Measurements from ENCODE around the gene GINS1. TPM values are rescaled to one million over a fixed set of nuclear protein-coding genes. Genes with fewer than 3 reads are reported as not detected.

The GINS1 gene
- total and polyA plus RNA-seq, 2 of the 13 experiments (the other 11 are each of a cell fraction or from before 2014, with no cell fraction given), result 14.6 to 59.9 TPM

GRCh38 chr20:25481918-25482253, 74.4 kb downstream of the GINS1 start (continued):
- TF ChIP-seq ZNF318 (CRISPR knock-in tag; IDR thresholded peaks at IDR 0.05) (no peak), GZF1 (CRISPR knock-in tag; IDR thresholded peaks at IDR 0.05) (no peak), MLLT10 (CRISPR knock-in tag; IDR thresholded peaks at IDR 0.05) (no peak), MYC (CRISPR knock-in tag; IDR thresholded peaks at IDR 0.05; ENCODE audit: borderline replicate concordance) (peak; percentile 27; the same call in 1 of the 2 replicates), CREM (IDR thresholded peaks at IDR 0.05) (no peak), CREM (CRISPR knock-in tag; IDR thresholded peaks at IDR 0.05) (no peak), NFKB2 (CRISPR knock-in tag; IDR thresholded peaks at IDR 0.05; ENCODE audit: borderline replicate concordance) (0 out of 2 replicates have a peak, but pooled peaks have one; percentile 8), ATRX (CRISPR knock-in tag; IDR thresholded peaks at IDR 0.05; ENCODE audit: borderline replicate concordance) (no peak), SYNCRIP (IDR thresholded peaks at IDR 0.05; ENCODE audit: insufficient read depth, low read depth, low read length) (no peak), POLR2A (IDR thresholded peaks at IDR 0.05; ENCODE audit: insufficient read depth in 1 of 2, low read depth in 2 of 2, low read length in 2 of 2) (no peak), SMAD3 (CRISPR knock-in tag; IDR thresholded peaks at IDR 0.05) (no peak)
- TF ChIP-seq, protein P1, sequence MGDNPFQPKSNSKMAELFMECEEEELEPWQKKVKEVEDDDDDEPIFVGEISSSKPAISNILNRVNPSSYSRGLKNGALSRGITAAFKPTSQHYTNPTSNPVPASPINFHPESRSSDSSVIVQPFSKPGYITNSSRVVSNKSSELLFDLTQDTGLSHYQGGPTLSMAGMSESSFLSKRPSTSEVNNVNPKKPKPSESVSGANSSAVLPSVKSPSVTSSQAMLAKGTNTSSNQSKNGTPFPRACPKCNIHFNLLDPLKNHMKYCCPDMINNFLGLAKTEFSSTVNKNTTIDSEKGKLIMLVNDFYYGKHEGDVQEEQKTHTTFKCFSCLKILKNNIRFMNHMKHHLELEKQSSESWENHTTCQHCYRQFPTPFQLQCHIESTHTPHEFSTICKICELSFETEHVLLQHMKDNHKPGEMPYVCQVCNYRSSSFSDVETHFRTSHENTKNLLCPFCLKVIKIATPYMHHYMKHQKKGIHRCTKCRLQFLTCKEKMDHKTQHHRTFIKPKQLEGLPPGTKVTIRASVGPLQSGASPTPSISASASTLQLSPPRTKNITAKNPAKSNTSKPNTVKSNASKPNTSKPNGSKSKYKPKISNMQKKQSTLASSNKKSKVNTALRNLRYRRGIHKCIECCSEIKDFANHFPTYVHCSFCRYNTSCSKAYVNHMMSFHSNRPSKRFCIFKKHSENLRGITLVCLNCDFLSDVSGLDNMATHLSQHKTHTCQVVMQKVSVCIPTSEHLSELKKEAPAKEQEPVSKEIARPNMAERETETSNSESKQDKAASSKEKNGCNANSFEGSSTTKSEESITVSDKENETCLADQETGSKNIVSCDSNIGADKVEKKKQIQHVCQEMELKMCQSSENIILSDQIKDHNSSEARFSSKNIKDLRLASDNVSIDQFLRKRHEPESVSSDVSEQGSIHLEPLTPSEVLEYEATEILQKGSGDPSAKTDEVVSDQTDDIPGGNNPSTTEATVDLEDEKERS (CRISPR knock-in tag; IDR thresholded peaks at IDR 0.05), result no peak

Measured in HepG2 (cell line).